IMR-90 (cell line): ENCODE results near the gene ADGB. TPM values are rescaled to one million over a fixed set of nuclear protein-coding genes. Genes with fewer than 3 reads are reported as not detected.
A peak's percentile ranks its signal among the peaks of the same experiment; 100 is the strongest.

Source experiments
- ATAC-seq: fragments of 200-7000 bp; cut with Tn5 transposase; 2 replicates; pipeline ENCODE4 v1.9.1; 2020; ENCODE audit warnings: low read depth, mild to moderate bottlenecking, moderate library complexity
- BruUV-seq: library from RNA; stranded (reverse); fragments of 400-500 nt; replicated peaks from 2 replicates; lab custom pipeline; 2021; lab: Mats Ljungman, UMichigan
- CTCF ChIA-PET: fragments of 300-600 bp; formaldehyde crosslinking; extraction: SDS; loops from one replicate; lab custom pipeline; 2021; ENCODE audit warnings: antibody characterized with exemption; lab: Yijun Ruan, JAX
- POLR2A ChIA-PET: fragments of 300-600 bp; sonication (Branson Sonifier 250); formaldehyde crosslinking; loops from one replicate; lab custom pipeline; 2022; ENCODE audit warnings: antibody characterized with exemption; ENCODE audit not compliant: unreplicated experiment; lab: Charles Lee
- DNase-seq: peaks from one replicate; pipeline ENCODE4 v3.0.0; 2013
- H2AFZ ChIP-seq: replicated peaks from 2 replicates; pipeline ENCODE3; 2013; ENCODE audit warnings: low read length, mild to moderate bottlenecking; ENCODE audit not compliant: poor library complexity
- H2AK5ac ChIP-seq: 2 replicates; pipeline ENCODE4 v1.6.1; 2013; ENCODE audit warnings: low read depth, low read length, inconsistent platforms
- H2AK9ac ChIP-seq: replicated peaks from 2 replicates; pipeline ENCODE3; 2013; ENCODE audit warnings: mild to moderate bottlenecking, low read depth, low read length, moderate library complexity; ENCODE audit not compliant: poor library complexity
- H2BK120ac ChIP-seq: 2 replicates; pipeline ENCODE4 v1.6.1; 2013; ENCODE audit warnings: low read depth, low read length, inconsistent platforms
- H2BK15ac ChIP-seq: 3 replicates; pipeline ENCODE4 v1.6.1; 2013; ENCODE audit warnings: low read depth, low read length, inconsistent platforms
- H2BK20ac ChIP-seq: 2 replicates; pipeline ENCODE4 v1.6.1; 2013; ENCODE audit warnings: low read depth, mild to moderate bottlenecking, inconsistent platforms, low read length, moderate library complexity
- H2BK5ac ChIP-seq: 2 replicates; pipeline ENCODE4 v1.6.1; 2013; ENCODE audit warnings: mild to moderate bottlenecking, low read depth, low read length, inconsistent platforms; ENCODE audit not compliant: poor library complexity, severe bottlenecking
- H3K14ac ChIP-seq: replicated peaks from 2 replicates; pipeline ENCODE4 v1.6.1; 2013; ENCODE audit warnings: low read depth, low read length, inconsistent platforms
- H3K18ac ChIP-seq: 2 replicates; pipeline ENCODE4 v1.6.1; 2013; ENCODE audit warnings: low read depth, low read length, control low read depth
- H3K23ac ChIP-seq: 2 replicates; pipeline ENCODE4 v1.6.1; 2013; ENCODE audit warnings: low read depth, low read length, inconsistent platforms
- H3K27ac ChIP-seq: 2 replicates; pipeline ENCODE4 v1.5.1; 2013; ENCODE audit warnings: mild to moderate bottlenecking, control low read depth, low read length; ENCODE audit not compliant: insufficient read depth
- H3K27me3 ChIP-seq: 2 replicates; pipeline ENCODE4 v1.6.1; 2013; ENCODE audit warnings: low read length; ENCODE audit not compliant: control insufficient read depth, insufficient read depth
- H3K36me3 ChIP-seq: 2 replicates; pipeline ENCODE4 v1.6.1; 2013; ENCODE audit warnings: low read length, mixed read lengths; ENCODE audit not compliant: control insufficient read depth, insufficient read depth
- H3K4ac ChIP-seq: 2 replicates; pipeline ENCODE4 v1.6.1; 2013; ENCODE audit warnings: low read depth, low read length, inconsistent platforms
- H3K4me1 ChIP-seq: 2 replicates; pipeline ENCODE4 v1.6.1; 2013; ENCODE audit warnings: low read length, mixed read lengths; ENCODE audit not compliant: control insufficient read depth, insufficient read depth
- H3K4me2 ChIP-seq: 2 replicates; pipeline ENCODE4 v1.6.1; 2013; ENCODE audit warnings: low read depth, mild to moderate bottlenecking, control low read depth, low read length, moderate library complexity
- H3K4me3 ChIP-seq: 2 replicates; pipeline ENCODE4 v1.5.1; 2013; ENCODE audit warnings: low read depth, mild to moderate bottlenecking, control low read depth, low read length, moderate library complexity; ENCODE audit not compliant: insufficient read depth
- H3K56ac ChIP-seq: 2 replicates; pipeline ENCODE4 v1.6.1; 2013; ENCODE audit warnings: low read length, inconsistent platforms; ENCODE audit not compliant: insufficient read depth; ENCODE audit errors: extremely low read depth
- H3K79me1 ChIP-seq, 2 experiments: 2 replicates each; pipeline ENCODE4 v1.6.1; 2013; ENCODE audit warnings: low read length in 2 of 2, inconsistent platforms in 1 of 2, low read depth in 1 of 2
- H3K9ac ChIP-seq: 2 replicates; pipeline ENCODE4 v1.6.1; 2013; ENCODE audit warnings: low read depth, low read length, control low read depth
- H3K9me1 ChIP-seq: 2 replicates; pipeline ENCODE4 v1.6.1; 2013; ENCODE audit warnings: low read length, inconsistent platforms; ENCODE audit not compliant: insufficient read depth
- H3K9me3 ChIP-seq: 2 replicates; pipeline ENCODE4 v1.6.1; 2013; ENCODE audit warnings: low read length; ENCODE audit not compliant: control insufficient read depth, insufficient read depth
- H4K20me1 ChIP-seq: 2 replicates; pipeline ENCODE4 v1.6.1; 2013; ENCODE audit warnings: low read length, inconsistent platforms; ENCODE audit not compliant: insufficient read depth
- H4K5ac ChIP-seq: 2 replicates; pipeline ENCODE4 v1.6.1; 2013; ENCODE audit warnings: mild to moderate bottlenecking, low read depth, low read length, control low read depth
- H4K8ac ChIP-seq, 2 experiments: 2 replicates each; pipeline ENCODE4 v1.6.1; 2013; ENCODE audit warnings: low read depth in 2 of 2, low read length in 2 of 2, control low read depth in 1 of 2, inconsistent platforms in 1 of 2
- H4K91ac ChIP-seq: 2 replicates; pipeline ENCODE4 v1.6.1; 2013; ENCODE audit warnings: low read depth, low read length, inconsistent platforms; ENCODE audit not compliant: insufficient read depth
- CHD1 ChIP-seq: IDR thresholded peaks from 2 replicates; pipeline ENCODE4 v1.6.1; 2012; ENCODE audit warnings: low read depth, low read length, improper control_type of control experiment
- CTCF ChIP-seq: conservative IDR thresholded peaks from 2 replicates; pipeline ENCODE4 v1.5.1; 2012; ENCODE audit warnings: mild to moderate bottlenecking, low read depth, low read length, improper control_type of control experiment
- MAFK ChIP-seq: IDR thresholded peaks from 2 replicates; pipeline ENCODE4 v1.6.1; 2012; ENCODE audit warnings: low read depth, low read length, improper control_type of control experiment
- RAD21 ChIP-seq: IDR thresholded peaks from 2 replicates; pipeline ENCODE4 v1.6.1; 2012; ENCODE audit warnings: low read length, improper control_type of control experiment
- RCOR1 ChIP-seq: IDR thresholded peaks from 2 replicates; pipeline ENCODE4 v1.6.1; 2012; ENCODE audit warnings: mild to moderate bottlenecking, low read length, improper control_type of control experiment; ENCODE audit not compliant: insufficient replicate concordance
- SMC3 ChIP-seq: fragments of 150-350 bp; IDR thresholded peaks from 2 replicates; pipeline ENCODE4 v1.6.1; 2016; ENCODE audit warnings: low read depth, mild to moderate bottlenecking, antibody characterized with exemption, low read length, moderate library complexity
- WGBS, 2 experiments: methylation state at CpG; one replicate each; pipeline versions ENCODE4 v1.1.5 to v1.1.7; 2013; ENCODE audit warnings: missing lambda C conversion rate in 2 of 2; ENCODE audit not compliant: insufficient read length in 1 of 2; ENCODE audit errors: extremely low coverage in 2 of 2; 5-methylcytosine and 5-hydroxymethylcytosine counted together
- dilution Hi-C: fragments of 300-500 bp; cut with HindIII; formaldehyde crosslinking; loops from one replicate; pipeline ENCODE4 v1.14.3; 2018; ENCODE audit warnings: low sequenced_read_pairs; ENCODE audit not compliant: unreplicated experiment
- in situ Hi-C: fragments of 300-500 bp; cut with MboI; formaldehyde crosslinking; loops from 3 replicates; pipeline ENCODE4 v1.14.3; 2019; ENCODE audit warnings: low sequenced_read_pairs, inconsistent platforms, mixed read lengths
- intact Hi-C: fragments of 100-400 bp; cut with micrococcal nuclease; formaldehyde crosslinking; loops from 2 replicates; pipeline ENCODE4 v1.10.0; 2022
- polyA plus RNA-seq, 3 experiments: library from polyadenylated mRNA; depleted of rRNA; stranded (reverse); fragments of >200 nt; gene quantifications; 2 replicates each; pipeline ENCODE4 v1.2.3, GENCODE V29; 2012; ENCODE audit warnings: low replicate concordance in 1 of 3
- total RNA-seq: library from RNA; depleted of rRNA; stranded (reverse); fragments of >200 nt; gene quantifications from 2 replicates; pipeline ENCODE4 v1.2.3, GENCODE V29; 2012

Gene ADGB
- total and polyA plus RNA-seq, 2 of the 4 experiments (the other 2 are of a cell fraction), result not detected

- BruUV-seq, result no TSS peak
- in situ Hi-C loops, result no loop called here
These were observed 71.4 kb downstream of the ADGB start for GRCh38 chr6:146670161-146670560.

More at GRCh38 chr6:146670161-146670560, 71.4 kb downstream of the ADGB start:
- Histone ChIP-seq H2AK9ac (no peak overlapping the region), H3K4me3 (no peak overlapping the region), H3K9me1 (no peaks in the 10 kb centered on the region), H3K79me1 (no peaks in the 10 kb centered on the region), H3K9me3 (no peaks in the 10 kb centered on the region), H3K9ac (no peak overlapping the region), H2AK5ac (no peak overlapping the region), H4K5ac (no peak overlapping the region), H3K56ac (no peak overlapping the region), H3K36me3 (no peaks in the 10 kb centered on the region), H3K27me3 (no peaks in the 10 kb centered on the region; the same call in 1 of the 2 replicates), H2BK15ac (no peak overlapping the region), H3K4me1 (no peaks in the 10 kb centered on the region), H3K18ac (no peak overlapping the region), H3K23ac (no peak overlapping the region), H2BK20ac (no peak overlapping the region), H3K27ac (no peak overlapping the region), H4K20me1 (no peaks in the 10 kb centered on the region), H4K8ac (no peak overlapping the region), H3K14ac (no peak overlapping the region), H3K4ac (no peak overlapping the region), H3K4me2 (no peak overlapping the region), H4K91ac (no peak overlapping the region), H2BK120ac (no peak overlapping the region), H2AFZ (no peak overlapping the region), H2BK5ac (no peak overlapping the region)
- ChIA-PET POLR2A (no interaction called here), CTCF (no interaction called here)
- dilution Hi-C loops, result no loop called here
- intact Hi-C loops, result no loop called here
- no peak for TF ChIP-seq MAFK
- TF ChIP-seq CTCF, result no peak
- TF ChIP-seq CHD1, result no peak
- TF ChIP-seq SMC3, result no peak
- no peak for TF ChIP-seq RCOR1
- no peak for TF ChIP-seq RAD21
- DNase-seq (peak; percentile 5), ATAC-seq (no peak)
- WGBS, 2 experiments, result no CpG with 5 or more reads among the region's 4 CpGs
